T-cell (primary cell): Measurements from ENCODE around the gene SLC22A8. TPM values are rescaled to one million over a fixed set of nuclear protein-coding genes. Genes with fewer than 3 reads are reported as not detected.

ENCODE experiments used
- ATAC-seq, 4 experiments: fragments of 200-7000 bp in 3 of 4; fragments of 150-1000 bp in 1 of 4; cut with Tn5 transposase; replicated peaks in 1 of 4; 1 replicate in 3 of 4; 2 replicates in 1 of 4; pipeline ENCODE4 v1.10.0; 2021; ENCODE audit warnings: moderate library complexity in 3 of 4, mild to moderate bottlenecking in 2 of 4, moderate number of reproducible peaks in 1 of 4
- CTCF ChIA-PET, 2 donors: fragments of 300-600 bp; sonication (Branson Sonifier 250); formaldehyde crosslinking; loops; one replicate each; lab custom pipeline; 2022; ENCODE audit warnings: antibody characterized with exemption in 2 of 2; lab: Charles Lee
- POLR2A ChIA-PET, 2 donors: fragments of 300-600 bp; sonication (Branson Sonifier 250); formaldehyde crosslinking; loops; one replicate each; lab custom pipeline; 2022; ENCODE audit warnings: antibody characterized with exemption in 2 of 2; lab: Charles Lee
- DNase-seq, 35 experiments: peaks; one replicate each; pipeline versions ENCODE4 v3.0.0 to v3.0.0-alpha.2; 2013 to 2023
- H3K27ac ChIP-seq: one replicate; pipeline ENCODE4 v1.5.1; 2013; ENCODE audit warnings: low read length
- H3K27me3 ChIP-seq, 2 experiments: replicated peaks in 1 of 2; 1 replicate in 1 of 2; 2 replicates in 1 of 2; pipeline versions ENCODE4 v1.6.1 to v1.7.0; 2013; ENCODE audit warnings: low read length in 1 of 2, mixed read lengths in 1 of 2; ENCODE audit not compliant: control insufficient read depth in 2 of 2, insufficient read depth in 2 of 2; ENCODE audit errors: extremely low read depth in 1 of 2
- H3K36me3 ChIP-seq, 2 donors: 1 replicate in 1 of 2; 2 replicates in 1 of 2; pipeline versions ENCODE4 v1.6.1 to v1.7.0; 2013; ENCODE audit warnings: low read length in 1 of 2; ENCODE audit not compliant: control insufficient read depth in 2 of 2, insufficient read depth in 1 of 2; ENCODE audit errors: extremely low read depth in 1 of 2
- H3K4me1 ChIP-seq, 2 experiments: 1 replicate in 1 of 2; 2 replicates in 1 of 2; pipeline versions ENCODE4 v1.6.1 to v1.7.0; 2013; ENCODE audit warnings: low read length in 2 of 2, mixed read lengths in 1 of 2; ENCODE audit not compliant: insufficient read depth in 2 of 2, control insufficient read depth in 1 of 2; ENCODE audit errors: extremely low read depth in 1 of 2
- H3K4me3 ChIP-seq, 2 donors: 1 replicate in 1 of 2; 2 replicates in 1 of 2; pipeline versions ENCODE4 v1.5.1 to v1.7.0; 2013; ENCODE audit warnings: mild to moderate bottlenecking in 2 of 2, low read length in 1 of 2, moderate library complexity in 1 of 2; ENCODE audit not compliant: control insufficient read depth in 1 of 2; ENCODE audit errors: extremely low read depth in 1 of 2
- H3K9me3 ChIP-seq: 2 replicates; pipeline ENCODE4 v1.7.0; 2013
- H3K27ac Mint-ChIP-seq, 2 donors: one replicate each; pipeline ENCODE4 v1.8.0; 2020 to 2021; ENCODE audit warnings: mild to moderate bottlenecking in 2 of 2, mixed read lengths in 2 of 2
- H3K27me3 Mint-ChIP-seq, 2 donors: one replicate each; pipeline ENCODE4 v1.8.0; 2021 to 2022; ENCODE audit warnings: mixed read lengths in 2 of 2
- H3K36me3 Mint-ChIP-seq: one replicate; pipeline ENCODE4 v1.8.0; 2021; ENCODE audit warnings: mixed read lengths
- H3K4me1 Mint-ChIP-seq, 3 donors: one replicate each; pipeline ENCODE4 v1.8.0; 2020 to 2022; ENCODE audit warnings: mixed read lengths in 3 of 3, mild to moderate bottlenecking in 1 of 3
- H3K4me3 Mint-ChIP-seq, 3 donors: one replicate each; pipeline ENCODE4 v1.8.0; 2020 to 2022; ENCODE audit warnings: mild to moderate bottlenecking in 3 of 3, mixed read lengths in 3 of 3, moderate library complexity in 3 of 3
- H3K9me3 Mint-ChIP-seq, 3 donors: one replicate each; pipeline ENCODE4 v1.8.0; 2020 to 2022; ENCODE audit warnings: mixed read lengths in 3 of 3
- WGBS: methylation state at CpG from one replicate; pipeline ENCODE4 v1.1.5; 2013; ENCODE audit warnings: missing lambda C conversion rate; ENCODE audit not compliant: insufficient coverage; 5-methylcytosine and 5-hydroxymethylcytosine counted together
- total RNA-seq, 35 experiments: library from RNA in 6 of 35; stranded (reverse) in 6 of 35; fragments of 120-200 nt in 1 of 35; gene quantifications; one replicate each; pipeline versions ENCODE4 v1.2.1 to v1.2.4 and lab custom pipeline; 2013 to 2026

SLC22A8 gene
- total RNA-seq, 5 donors from 2014 or later (not counting 1 experiment from before 2014, with no cell fraction given), result not detected

- Mint-ChIP-seq H3K27ac (no peak overlapping the region), H3K4me1 (peaks cover 4 to 6% (median 4%) of the 10 kb centered on the region in 3 donors), H3K9me3 (no peaks in the 10 kb centered on the region), H3K4me3 (no peak overlapping the region), H3K27me3 (peaks cover 23 to 35% of the 10 kb centered on the region in 2 donors), H3K36me3 (no peaks in the 10 kb centered on the region)
- ChIA-PET POLR2A (no interaction called here), CTCF (interaction anchor here (0.6 to 4.9 kb wide), 4 partner anchors 113 to 119 kb away, joined by 3 to 58 read pairs (median 14); no protein-coding TSS in a partner anchor)
- no peaks in the 10 kb centered on the region for H3K36me3 ChIP-seq
- no peaks in the 10 kb centered on the region for H3K9me3 ChIP-seq
- ATAC-seq (no peak), DNase-seq (no peak)
- no peak overlapping the region for H3K27ac ChIP-seq
- peaks cover 0 to 5% of the 10 kb centered on the region in 2 experiments for H3K4me1 ChIP-seq
- H3K27me3 ChIP-seq, result peaks cover 0 to 36% of the 10 kb centered on the region in 2 experiments
- WGBS, result 83% methylated on average over 10 of the region's 11 CpGs
- no peak overlapping the region for H3K4me3 ChIP-seq
Observed at GRCh38 chr11:63023222-63023814, 7.7 kb upstream of the SLC22A8 start.

GRCh38 chr11:63022441-63022840, 6.8 kb upstream of the SLC22A8 start:
- ATAC-seq (no peak), DNase-seq (no peak)
- H3K27ac ChIP-seq, result no peak overlapping the region
- H3K4me3 ChIP-seq, result no peak overlapping the region
- ChIA-PET POLR2A (no interaction called here), CTCF (interaction anchor here (0.6 to 4.9 kb wide), 4 partner anchors 115 to 262 kb away, joined by 3 to 58 read pairs (median 14); no protein-coding TSS in a partner anchor)
- peaks cover 25 to 34% of the 10 kb centered on the region in 2 donors for H3K27me3 Mint-ChIP-seq
- H3K4me1 Mint-ChIP-seq, result peaks cover 4 to 6% (median 4%) of the 10 kb centered on the region in 3 donors
- peaks cover 0 to 35% of the 10 kb centered on the region in 2 experiments for H3K27me3 ChIP-seq
- no peaks in the 10 kb centered on the region for H3K36me3 Mint-ChIP-seq
- H3K9me3 ChIP-seq, result no peaks in the 10 kb centered on the region
- H3K27ac Mint-ChIP-seq, result no peak overlapping the region
- peaks cover 0 to 5% of the 10 kb centered on the region in 2 experiments for H3K4me1 ChIP-seq
- no peak overlapping the region for H3K4me3 Mint-ChIP-seq
- H3K36me3 ChIP-seq, result no peaks in the 10 kb centered on the region
- no peaks in the 10 kb centered on the region for H3K9me3 Mint-ChIP-seq
- 87% methylated on average over 4 of the region's 6 CpGs for WGBS

GRCh38 chr11:63020671-63021291, 5.1 kb upstream of the SLC22A8 start:
- Histone ChIP-seq H3K4me1 (peaks cover 0 to 5% of the 10 kb centered on the region in 2 experiments), H3K36me3 (no peaks in the 10 kb centered on the region), H3K27me3 (peaks cover 0 to 45% of the 10 kb centered on the region in 2 experiments), H3K27ac (no peak overlapping the region), H3K4me3 (no peak overlapping the region), H3K9me3 (no peaks in the 10 kb centered on the region)
- ChIA-PET CTCF (interaction anchor here (0.5 to 4.9 kb wide), 4 partner anchors 59 to 116 kb away, joined by 3 to 58 read pairs (median 3); no protein-coding TSS in a partner anchor), POLR2A (no interaction called here)
- peak in 1 of 35 experiments; percentile 18 for DNase-seq
- H3K4me1 Mint-ChIP-seq, result peaks cover 4 to 6% (median 4%) of the 10 kb centered on the region in 3 donors
- no peak overlapping the region for H3K4me3 Mint-ChIP-seq
- WGBS, result 54% methylated on average over 22 of the region's 24 CpGs
- H3K36me3 Mint-ChIP-seq, result no peaks in the 10 kb centered on the region
- no peak for ATAC-seq
- no peak overlapping the region for H3K27ac Mint-ChIP-seq
- H3K9me3 Mint-ChIP-seq, result no peaks in the 10 kb centered on the region
- peaks cover 28 to 31% of the 10 kb centered on the region in 2 donors for H3K27me3 Mint-ChIP-seq

- Mint-ChIP-seq H3K27me3 (peaks cover 31 to 34% of the 10 kb centered on the region in 2 donors), H3K36me3 (no peaks in the 10 kb centered on the region), H3K4me1 (peaks cover 4 to 6% (median 4%) of the 10 kb centered on the region in 3 donors), H3K27ac (no peak overlapping the region), H3K4me3 (no peak overlapping the region), H3K9me3 (no peaks in the 10 kb centered on the region)
- no peak for DNase-seq
- no peak for ATAC-seq
- H3K9me3 ChIP-seq, result no peaks in the 10 kb centered on the region
- no peak overlapping the region for H3K27ac ChIP-seq
- H3K4me3 ChIP-seq, result no peak overlapping the region
- CTCF ChIA-PET, result no interaction called here
- H3K27me3 ChIP-seq, result peaks cover 0 to 57% of the 10 kb centered on the region in 2 experiments
- 54% methylated on average over 3 of the region's 5 CpGs for WGBS
- H3K36me3 ChIP-seq, result no peaks in the 10 kb centered on the region
- POLR2A ChIA-PET, result no interaction called here
- H3K4me1 ChIP-seq, result peaks cover 0 to 5% of the 10 kb centered on the region in 2 experiments
Observed at GRCh38 chr11:63019506-63019905, 3.9 kb upstream of the SLC22A8 start.

GRCh38 chr11:63017306-63017974, 1.8 kb upstream of the SLC22A8 start:
- H3K36me3 ChIP-seq, result no peaks in the 10 kb centered on the region
- Mint-ChIP-seq H3K4me1 (no peaks in the 10 kb centered on the region), H3K27ac (no peak overlapping the region), H3K27me3 (peaks cover 26 to 37% of the 10 kb centered on the region in 2 donors), H3K36me3 (no peaks in the 10 kb centered on the region), H3K9me3 (no peaks in the 10 kb centered on the region), H3K4me3 (no peak overlapping the region)
- H3K4me3 ChIP-seq, result no peak overlapping the region
- H3K27ac ChIP-seq, result no peak overlapping the region
- no peaks in the 10 kb centered on the region for H3K9me3 ChIP-seq
- H3K4me1 ChIP-seq, result no peaks in the 10 kb centered on the region
- WGBS, result 49% methylated on average over 4 of the region's 8 CpGs
- ChIA-PET POLR2A (no interaction called here), CTCF (no interaction called here)
- DNase-seq (no peak), ATAC-seq (no peak)
- H3K27me3 ChIP-seq, result peaks cover 0 to 48% of the 10 kb centered on the region in 2 experiments

- Histone ChIP-seq H3K4me3 (no peak overlapping the region), H3K27me3 (peaks cover 0 to 43% of the 10 kb centered on the region in 2 experiments), H3K4me1 (no peaks in the 10 kb centered on the region), H3K36me3 (no peaks in the 10 kb centered on the region), H3K27ac (no peak overlapping the region), H3K9me3 (no peaks in the 10 kb centered on the region)
- no peak for DNase-seq
- no peak overlapping the region for H3K27ac Mint-ChIP-seq
- no peak for ATAC-seq
- CTCF ChIA-PET, result no interaction called here
- H3K27me3 Mint-ChIP-seq, result peaks cover 29 to 32% of the 10 kb centered on the region in 2 donors
- no peaks in the 10 kb centered on the region for H3K9me3 Mint-ChIP-seq
- H3K4me1 Mint-ChIP-seq, result no peaks in the 10 kb centered on the region
- no peaks in the 10 kb centered on the region for H3K36me3 Mint-ChIP-seq
- POLR2A ChIA-PET, result no interaction called here
- no peak overlapping the region for H3K4me3 Mint-ChIP-seq
- 74% methylated on average over 13 of the region's 13 CpGs for WGBS
Observed at GRCh38 chr11:63014408-63015055, 1.1 kb downstream of the SLC22A8 start.
